OCI-LY1 (cell line): ENCODE results near the gene TMEM44.
A peak's percentile ranks its signal among the peaks of the same experiment; 100 is the strongest.

Source experiments
- H2AFZ ChIP-seq: fragments of 200-600 bp; sonication (generic), shearing (Covaris generic); 2 replicates; pipeline ENCODE4 v1.6.0; 2014; ENCODE audit warnings: antibody characterized with exemption, mild to moderate bottlenecking, low read length
- H3F3A ChIP-seq: fragments of 200-600 bp; sonication (generic), shearing (Covaris generic); 2 replicates; pipeline ENCODE4 v1.6.0; 2014; ENCODE audit warnings: mild to moderate bottlenecking, antibody characterized with exemption, low read length, moderate library complexity; ENCODE audit not compliant: insufficient read depth
- H3K27ac ChIP-seq: fragments of 200-600 bp; sonication (generic); 2 replicates; pipeline ENCODE4 v1.5.1; 2014; ENCODE audit warnings: low read length, mixed run types, mild to moderate bottlenecking, low read depth; ENCODE audit not compliant: poor library complexity, severe bottlenecking
- H3K27me3 ChIP-seq: fragments of 200-600 bp; sonication (generic); 2 replicates; pipeline ENCODE4 v1.6.0; 2014; ENCODE audit warnings: antibody characterized with exemption, mild to moderate bottlenecking, low read length, moderate library complexity; ENCODE audit not compliant: insufficient read depth
- H3K36me3 ChIP-seq: fragments of 200-600 bp; sonication (generic); 2 replicates; pipeline ENCODE4 v1.6.1; 2014; ENCODE audit warnings: mild to moderate bottlenecking, antibody characterized with exemption, low read length, moderate library complexity, mixed read lengths; ENCODE audit not compliant: insufficient read depth
- H3K4me1 ChIP-seq: fragments of 200-600 bp; sonication (generic); 2 replicates; pipeline ENCODE4 v1.5.1; 2014; ENCODE audit warnings: mild to moderate bottlenecking, low read length, moderate library complexity; ENCODE audit not compliant: insufficient read depth, severe bottlenecking
- H3K4me2 ChIP-seq: fragments of 200-600 bp; sonication (generic), shearing (Covaris generic); 2 replicates; pipeline ENCODE4 v1.6.1; 2014; ENCODE audit warnings: low read length
- H3K4me3 ChIP-seq: fragments of 200-600 bp; sonication (generic); 2 replicates; pipeline ENCODE4 v1.5.1; 2014; ENCODE audit warnings: low read length, low read depth, mild to moderate bottlenecking, mixed read lengths; ENCODE audit not compliant: poor library complexity, severe bottlenecking
- H3K79me2 ChIP-seq: fragments of 200-600 bp; shearing (Covaris generic); 2 replicates; pipeline ENCODE4 v1.6.1; 2016; ENCODE audit warnings: mixed run types, low read length, mixed read lengths; ENCODE audit not compliant: insufficient read depth
- H3K9ac ChIP-seq: fragments of 200-600 bp; sonication (generic), shearing (Covaris generic); 2 replicates; pipeline ENCODE4 v1.6.1; 2014; ENCODE audit warnings: mild to moderate bottlenecking, low read length, mixed read lengths
- H3K9me2 ChIP-seq: fragments of 200-600 bp; sonication (generic), shearing (Covaris generic); 2 replicates; pipeline ENCODE4 v1.6.1; 2014; ENCODE audit warnings: low read depth, mild to moderate bottlenecking, low read length, mixed read lengths
- H3K9me3 ChIP-seq: fragments of 200-600 bp; shearing (Covaris generic); 2 replicates; pipeline ENCODE4 v1.6.1; 2014; ENCODE audit warnings: low read length, mixed read lengths
- H4K20me1 ChIP-seq: fragments of 200-600 bp; sonication (generic), shearing (Covaris generic); 2 replicates; pipeline ENCODE4 v1.6.0; 2016; ENCODE audit warnings: mild to moderate bottlenecking, low read length; ENCODE audit not compliant: insufficient read depth
- CTCF ChIP-seq: fragments of 200-600 bp; sonication (generic), shearing (Covaris generic); IDR thresholded peaks from 2 replicates; pipeline ENCODE4 v1.5.1; 2017; ENCODE audit warnings: mild to moderate bottlenecking, antibody characterized with exemption, low read length, moderate library complexity, mixed read lengths
- EZH2 ChIP-seq: fragments of 200-600 bp; sonication (generic), shearing (Covaris generic); IDR thresholded peaks from 2 replicates; pipeline ENCODE4 v1.8.0; 2017; ENCODE audit warnings: borderline replicate concordance, mixed run types, mild to moderate bottlenecking, antibody characterized with exemption, low read length, moderate library complexity, mixed read lengths

The TMEM44 gene

DNA sequence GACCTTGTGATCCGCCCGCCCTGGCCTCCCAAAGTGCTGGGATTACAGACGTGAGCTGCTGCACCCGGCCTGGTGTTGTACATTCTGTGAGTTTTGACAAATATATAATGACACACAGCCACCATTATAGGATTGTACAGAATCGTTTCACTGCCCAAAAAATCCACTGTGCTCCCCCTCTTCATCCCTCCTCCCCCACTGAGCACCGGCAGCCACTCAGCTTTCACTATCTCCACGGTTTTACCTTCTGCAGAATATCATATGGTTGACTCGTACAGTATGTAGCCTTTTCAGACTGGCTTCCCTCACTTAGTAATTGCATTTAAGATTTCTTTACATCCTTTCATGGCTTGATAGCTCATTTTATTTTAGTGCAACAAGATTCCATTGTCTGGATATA is 89.7 kb downstream of the TMEM44 start:
- peaks cover 10% of the 10 kb centered on the region for H3K4me1 ChIP-seq

GRCh38 chr3:194541483-194541882 is 91.7 kb downstream of the TMEM44 start:
- H3K27me3 ChIP-seq, result no peaks in the 10 kb centered on the region
- no peak overlapping the region for H2AFZ ChIP-seq
- TF ChIP-seq EZH2 (no peak), CTCF (no peak)
- H3K9me3 ChIP-seq, result no peaks in the 10 kb centered on the region
- no peaks in the 10 kb centered on the region for H4K20me1 ChIP-seq
- H3F3A ChIP-seq, result no peaks in the 10 kb centered on the region
- no peak overlapping the region for H3K4me2 ChIP-seq
- H3K36me3 ChIP-seq, result no peaks in the 10 kb centered on the region
- H3K9ac ChIP-seq, result no peak overlapping the region
- no peak overlapping the region for H3K27ac ChIP-seq
- H3K9me2 ChIP-seq, result no peaks in the 10 kb centered on the region
- H3K79me2 ChIP-seq, result no peaks in the 10 kb centered on the region
- no peak overlapping the region for H3K4me3 ChIP-seq
- H3K4me1 ChIP-seq, result peaks cover 16% of the 10 kb centered on the region

More for the DNA sequence above, 89.7 kb downstream of the TMEM44 start:
- Histone ChIP-seq H3K27ac (no peak overlapping the region), H3F3A (no peaks in the 10 kb centered on the region), H3K36me3 (no peaks in the 10 kb centered on the region), H2AFZ (no peak overlapping the region), H3K9me3 (peaks cover 6% of the 10 kb centered on the region; the same call in 1 of the 2 replicates), H3K4me2 (no peak overlapping the region), H3K4me3 (no peak overlapping the region), H3K9ac (no peak overlapping the region), H4K20me1 (no peaks in the 10 kb centered on the region), H3K79me2 (no peaks in the 10 kb centered on the region), H3K27me3 (no peaks in the 10 kb centered on the region), H3K9me2 (no peaks in the 10 kb centered on the region)
- TF ChIP-seq EZH2, result no peak
- no peak for TF ChIP-seq CTCF

DNA sequence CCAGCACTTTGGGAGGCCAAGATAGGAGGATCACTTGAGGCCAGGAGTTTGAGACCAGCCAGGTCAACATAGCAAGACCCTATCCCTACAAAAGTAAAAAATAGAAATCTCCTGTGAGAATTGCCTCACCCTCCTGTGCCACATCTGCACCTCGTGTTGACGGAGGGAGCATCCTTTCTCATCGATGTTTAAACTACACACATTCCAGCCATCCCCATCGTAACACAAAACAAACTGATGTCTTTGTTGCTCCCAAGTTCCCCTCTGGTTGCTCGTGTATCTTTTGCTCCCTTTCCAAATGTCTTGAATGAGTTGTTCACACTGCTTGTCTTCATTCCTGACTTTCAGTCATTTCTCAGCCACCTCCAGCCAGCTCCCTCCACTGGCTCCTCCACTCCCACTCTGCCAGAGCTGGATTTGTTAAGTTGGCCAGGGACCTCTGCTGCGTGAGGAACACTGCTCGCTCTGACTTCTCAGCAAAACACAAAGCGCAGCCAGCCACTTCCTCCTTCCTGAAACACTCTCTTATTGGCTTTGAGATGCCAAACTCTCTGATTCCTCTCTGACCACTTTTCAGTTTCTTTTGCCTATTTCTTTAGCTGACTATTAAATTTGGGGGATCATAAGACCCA is 92.8 kb downstream of the TMEM44 start:
- Histone ChIP-seq H3K9me3 (no peaks in the 10 kb centered on the region), H3K4me1 (peaks cover 16% of the 10 kb centered on the region), H3K9ac (peak overlapping the region; percentile 18; the same call in 1 of the 2 replicates), H3K36me3 (no peaks in the 10 kb centered on the region), H3K4me2 (peak overlapping the region; percentile 19; the same call in 1 of the 2 replicates), H3F3A (no peaks in the 10 kb centered on the region), H3K79me2 (no peaks in the 10 kb centered on the region), H2AFZ (peak overlapping the region; percentile 39), H3K9me2 (no peaks in the 10 kb centered on the region), H3K27me3 (no peaks in the 10 kb centered on the region), H4K20me1 (no peaks in the 10 kb centered on the region), H3K4me3 (no peak overlapping the region), H3K27ac (no peak overlapping the region)
- TF ChIP-seq EZH2, result no peak
- TF ChIP-seq CTCF, result no peak
